C4-2B (cell line): ENCODE results near the gene DLGAP4.

Experiments
- CTCF ChIP-seq: fragments of 450-650 bp; conservative IDR thresholded peaks from 2 replicates; pipeline ENCODE4 v1.5.1; 2017; ENCODE audit warnings: mild to moderate bottlenecking
- ZFX ChIP-seq: fragments of 450-650 bp; IDR thresholded peaks from 2 replicates; pipeline ENCODE4 v1.6.1; 2017

- TF ChIP-seq CTCF = no peak
- no peak for TF ChIP-seq ZFX
Observed at GRCh38 chr20:36562724-36563123, 256.6 kb downstream of the DLGAP4 start.
